NCI-H146 treated with DMSO at 0.1 percent for 48 hours (cell line): ENCODE results near the gene WDR5.

Source experiments
- DNase-seq: peaks from one replicate; lab custom pipeline; 2025; ENCODE audit not compliant: unreplicated experiment; lab: John Stamatoyannopoulos, UW

Gene WDR5

DNA sequence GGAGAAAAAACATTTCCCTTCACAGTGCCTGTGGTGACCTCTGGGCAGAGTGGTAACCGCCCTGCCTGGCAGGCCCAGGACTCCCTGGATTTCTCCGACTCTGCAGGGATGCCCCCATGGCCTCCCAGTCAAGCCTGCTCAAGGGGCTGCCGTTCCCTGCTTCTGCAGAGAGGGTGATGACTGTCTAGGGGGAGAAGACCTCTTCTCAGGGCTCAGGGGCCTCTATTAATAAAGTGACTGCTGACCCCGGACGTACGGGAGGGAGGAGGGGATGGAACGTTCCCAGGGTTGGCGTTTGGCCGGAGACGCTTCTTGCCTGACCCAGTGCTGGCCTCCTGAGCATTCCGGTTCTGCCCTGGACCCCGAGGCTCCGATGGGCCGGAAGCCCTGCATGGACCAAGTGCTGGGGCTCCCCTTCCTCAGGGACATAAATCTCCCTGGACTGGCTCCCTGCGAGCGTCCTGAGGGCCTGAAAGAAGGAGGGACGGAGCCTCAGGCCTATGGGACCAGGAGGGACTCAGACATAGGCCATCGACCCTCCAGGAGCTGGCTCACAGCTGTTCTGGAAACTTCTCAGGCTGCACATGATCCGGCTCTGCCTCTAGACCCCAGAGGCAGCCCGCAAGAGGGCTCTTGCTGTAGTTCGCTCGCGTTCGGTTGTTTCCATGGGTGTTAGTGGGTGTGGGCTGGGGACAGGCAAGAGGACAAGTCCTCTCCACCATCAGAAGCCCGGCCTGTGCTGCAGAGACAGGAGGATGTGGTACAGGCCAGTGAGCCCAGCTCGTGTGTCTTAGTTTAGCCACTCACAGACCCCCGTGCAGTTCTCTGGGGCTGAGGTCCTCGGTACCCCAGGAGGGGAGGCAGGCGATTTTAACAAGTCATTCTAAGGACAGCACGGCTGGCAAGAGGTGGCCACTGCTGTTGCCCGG is 36.6 kb downstream of the WDR5 start:
- no peak for DNase-seq

DNA sequence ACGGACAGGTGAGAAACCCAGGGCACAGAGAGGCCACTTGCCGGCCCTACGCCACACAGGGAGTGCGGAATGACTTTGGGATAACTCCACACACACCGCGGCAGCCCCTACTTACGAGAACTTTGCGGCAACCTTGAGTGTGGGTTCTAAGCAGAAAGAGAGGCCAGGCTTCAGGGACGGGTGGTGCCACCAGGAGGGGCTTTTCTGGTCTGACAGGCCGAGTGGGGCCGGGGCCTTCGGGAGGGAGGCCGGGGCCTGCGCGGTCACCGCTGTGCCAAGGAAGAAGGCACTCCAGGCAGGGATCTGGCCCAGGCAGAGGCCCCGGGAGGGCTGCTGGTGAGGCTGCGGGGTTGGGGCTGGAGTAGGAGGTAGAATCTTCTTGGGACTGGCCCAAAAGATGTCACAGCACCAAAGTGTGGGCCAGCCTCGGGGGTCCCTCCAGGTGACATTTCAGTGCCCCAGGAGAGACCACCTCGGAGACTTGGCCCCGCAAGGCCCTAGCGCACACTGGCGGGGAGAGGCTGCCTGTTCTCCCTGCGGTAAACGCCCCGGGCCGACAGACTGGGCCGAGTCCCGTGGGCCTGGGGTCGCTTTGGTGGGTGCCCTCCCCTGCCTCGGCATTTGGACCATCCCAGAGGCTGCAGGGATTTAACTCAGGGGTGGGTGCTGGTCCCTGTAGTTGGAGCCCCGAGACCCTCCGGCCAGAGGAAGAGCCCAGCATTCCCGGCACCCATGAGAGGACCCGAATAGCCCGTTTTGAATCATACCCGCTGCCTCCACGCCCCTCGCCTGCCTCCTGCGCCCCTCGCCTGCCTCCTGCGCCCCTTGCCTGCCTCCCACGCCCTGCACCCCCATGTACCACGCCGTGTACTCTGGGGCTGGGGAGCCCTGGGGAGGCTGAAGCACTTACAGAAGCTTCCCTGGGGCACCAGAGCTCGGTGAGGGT is 37.5 kb downstream of the WDR5 start:
- DNase-seq, result no peak

DNA sequence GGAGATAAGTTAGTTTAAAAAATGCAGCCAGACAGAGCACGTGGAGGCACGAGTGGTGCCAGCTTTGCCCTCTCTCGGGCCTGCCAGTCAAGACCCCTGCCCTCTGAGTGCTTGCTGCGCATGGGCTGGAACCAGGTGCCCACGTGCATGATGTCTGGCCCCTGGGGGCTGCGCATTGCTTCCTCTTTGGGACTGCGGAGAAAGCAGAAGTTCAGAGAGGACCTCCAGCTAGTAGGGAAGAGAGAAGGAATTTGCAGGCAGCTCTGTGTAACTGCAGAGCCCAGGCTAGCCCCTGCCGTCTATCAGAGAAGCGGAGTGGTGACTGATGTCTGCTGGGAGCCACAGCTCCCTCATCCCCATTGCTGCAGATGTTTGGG is 38.2 kb downstream of the WDR5 start:
- DNase-seq, result no peak

DNA sequence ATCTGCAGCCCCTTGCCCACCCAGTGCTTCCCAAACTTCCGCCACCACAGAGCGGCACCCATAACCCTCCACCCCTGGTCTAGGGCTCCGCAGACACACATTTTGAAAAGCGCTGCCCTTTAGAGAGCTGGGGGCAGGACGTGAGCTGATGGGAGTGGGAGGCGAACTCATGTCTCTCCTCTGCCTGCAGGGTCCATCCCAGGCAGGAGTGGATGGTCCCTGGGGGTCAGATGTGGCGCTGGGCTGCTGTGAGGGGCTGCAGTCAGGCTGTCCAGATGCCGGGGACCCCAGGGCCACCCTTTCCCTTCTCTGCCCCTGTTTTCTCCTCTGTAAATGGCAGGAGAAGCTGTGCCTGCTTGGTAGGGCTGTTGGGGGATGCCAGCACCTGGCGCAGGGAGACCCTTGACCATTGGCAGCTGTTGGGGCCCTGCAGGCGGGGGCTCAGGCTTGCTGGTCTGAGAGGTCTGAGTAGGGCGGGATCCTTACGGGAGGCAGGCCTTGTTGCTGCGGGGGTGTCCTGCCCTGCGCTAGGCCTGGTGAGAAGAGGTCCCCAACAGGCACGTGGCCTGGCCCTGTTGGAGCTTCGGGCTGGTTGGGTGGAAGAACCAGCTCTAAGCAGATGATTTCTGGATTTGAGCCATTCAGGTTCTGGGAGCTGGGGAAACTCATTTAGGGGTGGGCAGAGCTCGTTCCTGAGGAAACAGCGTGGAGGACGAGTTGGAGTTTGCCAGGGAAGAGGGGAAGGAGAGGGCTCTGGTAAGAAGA is 38.8 kb downstream of the WDR5 start:
- no peak for DNase-seq

DNA sequence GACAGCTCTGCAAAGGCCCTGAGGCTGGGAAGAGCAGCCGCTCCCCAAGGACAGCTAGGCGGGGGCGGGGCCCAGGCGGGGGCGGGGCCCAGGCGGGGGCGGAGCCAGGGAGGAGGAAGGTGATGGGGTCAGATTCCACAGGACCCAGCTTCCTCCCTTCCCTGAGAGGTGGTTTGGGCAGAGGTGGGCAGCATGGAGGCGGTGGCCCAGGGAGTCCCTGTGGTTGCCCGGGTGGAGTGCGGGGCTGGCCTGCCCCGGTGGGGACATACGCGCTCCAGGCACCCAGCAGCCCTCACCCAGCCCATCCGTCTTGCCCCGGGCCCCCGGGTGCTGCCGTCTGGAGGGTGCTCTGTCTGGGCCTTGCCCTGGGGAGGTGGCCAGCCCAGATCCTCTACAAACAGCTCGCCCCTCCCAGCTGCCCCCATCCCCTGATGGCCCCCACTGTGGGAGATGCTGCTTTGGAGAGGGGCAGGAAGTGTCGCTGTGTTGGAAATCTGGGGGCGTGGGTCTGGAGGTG is 39.5 kb downstream of the WDR5 start:
- no peak for DNase-seq

DNA sequence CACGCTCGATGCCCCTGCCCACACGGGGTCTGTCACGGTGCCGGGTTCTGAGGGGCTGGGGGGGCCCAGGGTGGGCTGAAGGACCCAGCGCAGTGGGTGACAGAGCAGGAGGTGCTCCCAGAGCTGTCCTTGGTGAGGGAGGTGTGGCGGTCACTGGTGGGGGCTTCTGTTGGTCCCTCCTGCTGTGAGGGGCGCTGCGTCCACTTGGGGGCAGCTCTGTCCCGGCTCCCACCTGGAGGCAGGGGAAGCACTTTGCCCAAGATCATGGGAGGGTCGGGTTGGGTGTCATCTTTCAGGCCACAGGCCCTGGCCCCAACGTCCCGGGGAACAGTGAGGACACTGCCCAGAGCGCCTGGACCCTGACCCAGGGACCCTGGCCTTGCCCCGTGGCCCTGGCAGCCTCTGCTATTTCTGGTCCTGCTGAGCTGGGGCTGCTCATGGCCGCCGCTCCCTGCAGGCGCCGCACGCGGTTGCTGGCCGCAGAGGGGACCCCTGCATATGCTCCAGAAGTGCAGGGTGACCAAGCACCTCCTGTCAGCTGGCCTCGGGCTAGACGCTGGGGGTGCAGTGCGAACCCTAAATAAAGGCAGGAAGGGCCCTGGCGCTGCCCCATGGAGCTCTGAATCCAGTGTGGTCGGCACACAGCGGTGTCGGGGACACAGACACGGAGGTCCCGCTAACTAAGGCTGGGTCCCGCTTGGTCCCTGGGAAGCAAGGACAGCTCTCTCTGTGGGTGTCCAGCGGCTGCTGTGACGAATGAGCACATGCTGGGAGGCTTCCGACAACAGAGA is 40.1 kb downstream of the WDR5 start:
- DNase-seq, result no peak

DNA sequence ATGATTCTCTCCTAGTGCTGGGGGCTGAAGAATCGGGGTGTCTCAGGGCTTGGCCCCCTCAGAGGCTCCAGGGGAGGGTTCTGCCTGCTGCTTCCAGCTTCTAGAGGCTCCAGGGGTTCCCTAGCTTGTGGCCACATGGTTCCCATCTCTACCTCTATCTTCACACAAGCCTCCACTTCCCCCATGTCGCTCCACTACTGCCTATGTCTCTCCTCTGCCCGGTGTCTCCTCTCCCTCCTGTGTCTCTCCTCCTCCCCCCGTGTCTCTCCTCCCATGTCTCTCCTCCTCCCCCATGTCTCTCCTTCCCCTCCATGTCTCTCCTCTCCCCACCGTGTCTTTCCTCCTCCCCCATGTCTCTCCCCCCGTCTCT is 40.7 kb downstream of the WDR5 start:
- DNase-seq, result no peak

DNA sequence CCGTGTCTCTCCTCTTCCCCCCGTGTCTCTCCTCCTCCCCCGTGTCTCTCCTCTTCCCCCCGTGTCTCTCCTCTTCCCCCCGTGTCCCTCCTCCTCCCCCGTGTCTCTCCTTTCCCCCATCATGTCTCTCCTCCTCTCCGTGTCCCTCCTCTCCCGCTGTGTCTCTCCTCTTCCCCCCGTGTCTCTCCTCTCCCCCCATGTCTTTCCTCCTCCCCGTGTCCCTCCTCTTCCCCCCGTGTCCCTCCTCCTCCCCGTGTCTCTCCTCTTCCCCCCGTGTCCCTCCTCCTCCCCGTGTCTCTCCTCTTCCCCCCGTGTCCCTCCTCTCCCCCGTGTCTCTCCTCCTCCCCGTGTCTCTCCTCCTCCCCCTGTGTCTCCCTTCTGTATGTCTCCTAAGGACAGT is 41.3 kb downstream of the WDR5 start:
- DNase-seq, result no peak

DNA sequence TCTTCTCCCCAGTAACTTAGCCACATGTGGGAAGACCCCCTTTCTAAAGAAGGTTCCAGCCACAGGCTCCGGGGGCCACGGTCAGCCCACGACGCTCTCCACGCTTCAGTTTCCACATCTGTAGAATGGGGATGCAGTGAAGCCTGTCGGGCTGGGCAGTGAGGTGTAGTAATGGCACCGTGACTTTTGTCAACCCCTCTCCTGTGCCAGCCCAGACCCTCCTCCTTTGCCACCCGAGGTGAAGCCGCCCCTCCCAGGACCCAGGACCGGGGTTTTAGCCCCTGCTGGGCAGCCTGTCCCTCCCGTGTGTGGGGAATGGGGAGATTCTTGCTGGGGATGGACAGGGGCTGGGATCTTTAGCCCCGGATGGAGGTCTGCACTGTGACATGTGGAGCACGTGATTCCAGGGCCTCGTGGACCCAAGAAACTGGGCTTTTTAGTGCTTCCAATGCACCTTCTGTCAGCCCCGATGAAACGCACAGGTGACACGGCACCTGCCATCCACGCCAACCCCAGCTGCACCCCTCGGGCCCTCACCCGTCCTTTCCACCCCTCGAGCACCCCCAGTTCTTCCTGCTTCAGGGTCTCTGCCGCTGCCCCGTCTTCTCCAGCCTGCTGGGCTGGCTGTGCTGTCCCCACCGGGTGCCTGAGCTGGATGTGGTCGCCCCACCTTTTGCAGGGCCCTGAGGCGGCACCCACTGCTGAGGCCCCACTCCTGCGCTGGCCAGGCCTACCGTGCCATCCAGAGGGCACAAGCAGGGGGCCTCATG is 41.9 kb downstream of the WDR5 start:
- DNase-seq, result no peak

DNA sequence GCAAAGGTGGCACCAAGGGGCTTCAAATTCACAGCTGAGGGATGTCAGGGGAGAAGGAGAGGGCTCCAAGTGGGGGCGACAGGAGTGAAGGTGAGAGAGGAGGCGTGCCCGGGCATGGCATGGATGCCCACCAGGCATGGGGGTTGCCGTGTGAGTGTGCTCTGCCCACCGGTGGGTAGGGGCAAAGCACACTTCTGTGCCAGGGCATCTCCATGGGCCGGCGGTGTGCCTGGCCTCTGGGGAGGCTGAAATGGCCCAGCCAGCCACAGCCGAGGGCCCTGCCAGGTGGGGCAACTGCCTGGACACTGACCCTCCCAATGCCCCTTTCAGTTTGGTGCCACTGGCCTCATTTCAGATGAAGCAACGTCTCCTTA is 42.5 kb downstream of the WDR5 start:
- DNase-seq, result no peak

DNA sequence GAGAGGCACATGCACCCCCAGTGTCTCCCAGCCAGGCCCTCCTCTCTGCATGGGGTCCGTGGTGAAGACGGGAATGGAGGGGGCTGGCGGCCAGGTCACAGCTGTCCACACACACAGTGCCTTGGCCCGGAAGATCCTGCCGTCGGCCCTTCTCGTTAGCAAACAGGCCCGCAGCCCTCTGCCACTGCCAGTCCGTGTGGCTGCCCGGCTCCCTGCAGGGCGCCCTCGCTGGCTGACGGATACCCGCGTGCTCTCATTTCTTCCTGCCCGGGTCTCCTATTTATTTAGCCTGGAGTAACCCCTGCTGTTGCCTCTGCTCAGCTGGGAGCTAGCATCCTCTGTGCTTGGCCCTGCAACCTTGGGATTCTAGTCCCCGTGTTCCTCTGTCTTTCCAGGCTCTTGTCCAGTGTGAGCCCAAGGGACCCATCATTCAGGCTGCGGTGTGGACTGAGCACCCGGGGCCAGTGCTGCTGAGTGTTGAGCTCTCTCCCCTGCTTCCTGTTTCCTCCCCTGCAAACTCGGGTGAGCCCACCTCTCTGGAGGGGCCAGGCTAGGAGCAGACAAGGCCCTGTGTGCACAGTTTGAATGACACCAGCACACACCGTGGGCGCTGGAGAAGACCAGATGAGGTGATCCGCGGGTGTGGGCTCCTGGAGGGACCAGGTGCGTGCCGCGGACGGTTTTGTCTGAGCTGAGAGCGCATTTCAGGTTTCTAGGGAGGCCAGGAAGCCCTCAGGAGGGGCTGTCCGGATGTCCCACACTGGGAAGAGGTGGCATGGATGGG is 43.1 kb downstream of the WDR5 start:
- no peak for DNase-seq

DNA sequence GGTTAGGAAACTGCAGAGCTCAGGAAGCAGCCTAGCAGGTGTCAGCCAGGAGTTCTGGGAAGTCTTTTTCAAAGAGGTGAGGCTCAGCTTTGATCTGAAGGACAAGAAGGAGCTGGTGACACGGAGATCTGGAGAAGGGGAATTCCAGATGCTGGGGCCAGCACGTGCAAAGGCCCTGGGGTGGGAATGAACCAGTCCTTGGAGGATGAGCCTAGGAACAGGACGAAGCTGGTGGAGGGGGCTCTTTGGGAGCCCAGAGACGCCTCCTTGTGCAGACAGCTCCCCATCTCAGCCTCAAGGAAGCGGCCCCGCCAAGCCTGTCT is 43.7 kb downstream of the WDR5 start:
- DNase-seq, result no peak

DNA sequence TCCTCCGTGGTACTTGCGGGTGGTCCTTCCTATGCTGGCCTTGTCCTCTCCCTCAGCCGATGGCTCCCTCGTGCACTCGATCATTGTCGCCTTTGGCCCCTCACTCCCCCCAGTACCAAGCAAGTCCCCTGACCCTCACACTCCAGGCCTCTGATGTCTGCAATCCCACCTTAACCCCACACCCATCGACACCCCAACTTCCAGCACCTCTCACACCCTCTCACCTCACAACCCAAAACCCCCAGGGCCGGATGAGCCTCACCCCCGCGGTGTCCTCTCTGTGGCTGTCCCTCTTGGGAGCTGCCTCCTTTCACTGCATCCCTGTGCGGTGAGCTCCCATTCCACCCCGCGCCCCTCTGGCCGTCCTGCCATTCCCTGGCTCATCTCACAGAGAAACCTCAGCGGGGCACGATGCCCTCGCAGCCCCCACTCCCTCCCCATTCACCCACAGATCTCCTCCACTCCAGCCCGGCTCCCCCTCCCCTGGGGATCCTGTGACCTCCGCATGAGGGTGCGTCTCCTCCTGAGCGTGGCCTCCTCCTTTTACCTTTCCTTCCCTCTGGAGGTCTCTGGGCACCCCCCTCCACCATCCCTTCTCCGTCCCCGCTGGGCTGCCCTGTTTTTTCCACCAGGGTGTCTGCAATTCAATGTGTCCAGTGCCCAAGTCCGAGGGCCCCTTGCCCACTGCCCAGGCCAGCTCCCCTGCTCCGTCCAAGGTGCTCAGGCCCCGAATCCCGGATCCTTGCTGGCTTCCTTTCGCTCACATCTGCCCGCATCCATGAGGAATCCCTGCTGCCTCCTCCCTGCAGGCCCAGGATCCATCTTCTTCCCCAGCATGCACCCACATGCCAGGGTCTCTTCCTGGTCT is 44.3 kb downstream of the WDR5 start:
- DNase-seq, result no peak

DNA sequence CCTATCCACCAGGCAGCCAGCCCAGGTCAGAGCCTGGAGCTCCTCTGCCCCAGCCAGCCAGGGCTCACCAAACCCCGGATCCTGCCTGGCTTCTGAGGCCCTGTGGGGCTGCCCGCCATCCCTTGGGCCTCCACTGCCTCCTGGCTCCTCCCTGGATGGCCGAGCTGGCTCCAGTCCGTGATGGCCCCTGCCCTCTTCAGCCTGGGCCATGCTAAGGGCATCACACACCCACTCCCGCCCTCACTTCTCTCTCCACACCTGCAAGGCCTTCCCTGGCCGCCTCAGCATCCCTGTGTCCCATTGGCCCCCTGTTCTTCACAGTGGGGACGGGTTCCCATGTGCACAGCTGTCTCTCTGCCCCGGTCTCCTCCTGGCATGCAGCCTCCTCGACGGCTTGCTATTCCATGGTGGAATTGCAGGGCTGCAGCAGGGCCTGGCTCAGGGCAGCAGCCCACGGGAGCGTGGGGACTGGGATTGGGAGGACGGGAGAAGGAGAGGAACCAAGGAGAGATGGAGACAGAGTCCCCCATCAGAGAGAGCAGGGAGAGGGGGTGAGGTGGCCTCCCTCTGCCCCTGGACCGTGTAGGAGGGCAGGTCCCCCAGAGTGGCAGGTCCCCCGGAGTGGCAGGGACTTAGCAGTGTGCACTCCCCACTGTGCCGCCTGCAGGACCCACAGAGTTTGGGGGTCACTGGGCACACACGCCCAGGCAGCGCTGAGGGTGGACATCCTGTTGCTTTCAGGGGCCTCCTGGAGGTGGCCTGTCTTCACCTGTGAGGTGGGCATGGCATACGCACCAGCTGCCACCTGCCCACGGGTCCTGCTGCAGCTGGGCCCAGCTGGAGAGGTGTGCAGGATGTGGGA is 45.1 kb downstream of the WDR5 start:
- no peak for DNase-seq

DNA sequence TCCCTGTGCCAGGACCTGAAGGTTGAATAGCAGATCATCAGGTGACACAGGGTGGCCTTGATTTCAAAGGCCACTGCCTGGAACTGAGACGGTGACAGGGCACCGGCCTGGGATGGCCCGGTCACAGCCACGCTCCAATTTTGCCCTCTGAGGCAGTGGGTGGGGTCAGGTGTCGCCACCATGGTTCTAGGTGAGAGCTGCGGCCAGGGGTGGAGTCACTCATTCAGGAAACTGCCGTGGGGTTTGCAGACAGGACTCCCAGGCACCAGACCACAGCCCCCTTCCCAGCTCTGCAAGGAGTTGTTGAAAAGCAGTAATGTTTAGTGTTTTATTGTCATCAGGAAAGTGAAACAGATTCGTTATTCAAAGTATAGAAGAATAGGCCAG is 45.8 kb downstream of the WDR5 start:
- DNase-seq, result no peak

DNA sequence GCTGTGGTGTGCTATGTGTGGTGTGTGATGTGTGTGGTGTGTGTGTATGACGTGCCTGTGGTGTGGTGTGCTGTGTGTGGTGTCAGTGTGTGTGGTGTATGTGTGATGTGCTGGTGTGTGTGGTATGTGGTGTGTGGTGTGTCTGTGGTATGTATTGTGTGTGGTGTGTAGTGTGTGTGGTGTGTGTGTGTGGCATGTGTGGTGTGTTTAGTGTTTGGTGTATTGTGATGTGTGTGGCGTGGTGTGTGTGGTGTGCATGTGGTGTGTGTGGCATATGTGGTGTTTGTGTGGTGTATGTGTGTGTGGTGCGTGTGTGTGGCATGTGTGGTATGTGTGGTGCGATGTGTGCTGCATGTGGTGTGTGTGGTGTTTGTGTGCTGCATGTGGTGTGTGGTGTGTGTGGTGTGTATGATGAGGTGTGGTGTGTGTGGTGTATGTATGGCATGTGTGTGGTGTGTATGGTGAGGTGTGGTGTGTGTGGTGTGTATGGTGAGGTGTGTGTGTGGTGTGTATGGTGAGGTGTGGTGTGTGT is 46.7 kb downstream of the WDR5 start:
- no peak for DNase-seq

DNA sequence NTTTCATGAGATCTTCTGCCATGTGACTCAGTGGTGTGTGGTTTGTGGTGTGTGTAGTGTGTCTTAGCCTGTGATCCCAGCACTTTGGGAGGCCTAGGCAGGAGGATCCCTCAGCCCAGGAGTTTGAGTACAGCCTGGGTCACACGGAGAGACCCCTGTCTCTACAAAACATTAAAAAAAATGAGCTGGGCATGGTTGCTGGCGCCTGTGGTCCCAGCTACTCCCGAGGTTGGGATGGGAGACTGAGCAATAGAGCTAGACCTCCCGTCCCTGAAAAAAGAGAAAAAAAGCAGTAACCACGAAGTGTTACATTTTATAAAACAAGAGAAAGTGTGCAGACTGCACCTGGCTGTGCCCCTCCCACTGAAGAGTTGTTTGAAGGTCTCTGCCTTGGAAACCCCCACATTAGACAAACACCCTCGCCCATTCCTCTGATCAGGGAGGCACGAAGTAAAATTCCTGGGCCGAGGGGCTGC is 49.7 kb downstream of the WDR5 start:
- DNase-seq, result no peak
